GM18867 (cell line): Measurements from ENCODE around the gene ITGB2.

Experiments
- ATAC-seq: cut with Tn5 transposase; IDR thresholded peaks from one replicate; pipeline ENCODE4 v1.9.1; 2021; ENCODE audit warnings: mild to moderate bottlenecking, moderate library complexity; ENCODE audit not compliant: unreplicated experiment

The ITGB2 gene

GRCh38 chr21:44955798-44956175 lies 35.1 kb upstream of the ITGB2 start:
- ATAC-seq = no peak

GRCh38 chr21:44955141-44955797 lies 34.6 kb upstream of the ITGB2 start:
- no peak for ATAC-seq

- ATAC-seq = no peak
Observed at GRCh38 chr21:44954281-44954771, 33.6 kb upstream of the ITGB2 start.

- ATAC-seq = no peak
Observed at GRCh38 chr21:44953628-44954021, 32.9 kb upstream of the ITGB2 start.

GRCh38 chr21:44952929-44953627 lies 32.4 kb upstream of the ITGB2 start:
- no peak for ATAC-seq

- no peak for ATAC-seq
Observed at GRCh38 chr21:44952116-44952928, 31.6 kb upstream of the ITGB2 start.

- ATAC-seq = no peak
Observed at GRCh38 chr21:44951186-44951915, 30.7 kb upstream of the ITGB2 start.

GRCh38 chr21:44950351-44950750 lies 29.7 kb upstream of the ITGB2 start:
- no peak for ATAC-seq

- ATAC-seq = peak; percentile 53
Observed at GRCh38 chr21:44949779-44950198, 29.1 kb upstream of the ITGB2 start.

GRCh38 chr21:44949161-44949778 lies 28.6 kb upstream of the ITGB2 start:
- no peak for ATAC-seq

GRCh38 chr21:44948426-44949120 lies 27.9 kb upstream of the ITGB2 start:
- no peak for ATAC-seq

GRCh38 chr21:44947930-44948331 lies 27.2 kb upstream of the ITGB2 start:
- ATAC-seq = no peak

GRCh38 chr21:44947111-44947929 lies 26.6 kb upstream of the ITGB2 start:
- no peak for ATAC-seq

GRCh38 chr21:44946254-44947041 lies 25.7 kb upstream of the ITGB2 start:
- no peak for ATAC-seq

- ATAC-seq = no peak
Observed at GRCh38 chr21:44944596-44944995, 23.9 kb upstream of the ITGB2 start.

GRCh38 chr21:44943686-44944550 lies 23.2 kb upstream of the ITGB2 start:
- ATAC-seq = no peak

GRCh38 chr21:44943005-44943685 lies 22.4 kb upstream of the ITGB2 start:
- no peak for ATAC-seq
